GM21723 (cell line): ENCODE measurements around the gene DNAJC16.
"Not testable (repeated sequence)": the region's sequence is repeated elsewhere in the genome, so short reads cannot be mapped to it uniquely, and the experiment has no call there.

Experiments
- ATAC-seq: cut with Tn5 transposase; IDR thresholded peaks from one replicate; pipeline ENCODE4 v1.9.1; 2021; ENCODE audit warnings: mild to moderate bottlenecking, moderate library complexity; ENCODE audit not compliant: unreplicated experiment

The DNAJC16 gene

DNA sequence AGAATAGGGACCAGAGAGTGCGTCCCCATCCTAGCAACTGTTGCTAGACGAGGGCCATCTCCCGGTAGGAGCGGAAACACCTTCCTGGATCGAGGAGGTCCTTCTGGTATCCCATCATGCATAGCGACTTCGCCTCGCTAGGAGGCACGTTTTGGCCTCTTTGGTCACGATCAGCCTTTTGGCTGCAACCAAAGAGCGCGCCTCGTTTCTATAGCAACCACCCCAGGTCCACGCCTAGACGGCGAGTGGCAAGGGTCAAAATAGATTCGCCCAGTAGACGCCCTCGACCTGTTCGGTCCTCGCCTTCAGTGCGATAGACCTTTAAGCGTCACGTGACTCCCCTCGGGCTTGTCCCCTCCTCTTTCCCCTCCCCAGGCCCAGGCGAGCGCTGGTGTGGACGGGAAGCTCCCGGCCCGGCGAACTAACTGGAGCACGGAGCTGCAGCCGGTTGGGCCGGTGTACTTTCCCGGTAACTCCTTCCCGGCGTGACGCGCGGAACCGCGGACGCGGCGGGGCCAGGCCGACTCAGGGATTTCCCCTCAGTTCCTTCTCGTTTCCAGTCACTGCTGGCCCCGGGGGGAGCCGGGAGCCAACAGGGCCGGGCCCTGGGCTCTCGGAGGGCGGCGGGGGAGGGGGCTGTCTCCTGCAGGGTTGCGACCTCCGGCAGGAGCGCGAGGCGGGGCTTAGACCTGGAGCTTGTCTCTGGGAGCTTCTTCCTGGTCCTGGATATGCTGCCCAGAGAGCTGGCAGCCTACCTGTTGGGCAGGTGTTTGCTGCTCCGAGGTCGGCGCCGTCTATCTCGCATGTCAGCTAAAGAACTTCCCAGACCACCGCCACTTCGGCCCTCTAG is at the start of gene DNAJC16:
Gene DNAJC16 (plus strand): TSS at position 359 of the 850 bp plus-strand sequence. CDS start 2,258 bp downstream, outside the sequence.
- peak; percentile 69 for ATAC-seq

DNA sequence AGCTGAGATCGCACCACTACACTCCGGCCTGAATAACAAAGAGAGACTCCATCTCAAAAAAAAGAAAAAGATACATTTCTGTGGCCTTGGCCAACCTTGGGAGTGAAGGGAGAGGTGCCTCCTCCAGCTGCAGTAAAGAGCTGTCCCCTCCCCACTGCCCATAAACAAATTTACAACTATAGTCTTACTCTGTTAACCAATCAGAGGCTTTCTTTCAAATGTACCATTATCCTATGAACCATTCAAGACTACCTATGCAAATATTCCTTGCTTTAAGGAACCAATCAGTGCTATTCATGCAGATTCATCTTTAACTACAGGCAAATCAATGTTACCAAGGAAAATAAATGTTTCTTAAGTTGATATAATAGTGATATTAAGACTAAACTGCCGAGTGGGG is 49.7 kb upstream of the DNAJC16 start:
- no peak for ATAC-seq

- ATAC-seq: no peak
Observed at GRCh38 chr1:15477646-15478212, 48.9 kb upstream of the DNAJC16 start.

DNA sequence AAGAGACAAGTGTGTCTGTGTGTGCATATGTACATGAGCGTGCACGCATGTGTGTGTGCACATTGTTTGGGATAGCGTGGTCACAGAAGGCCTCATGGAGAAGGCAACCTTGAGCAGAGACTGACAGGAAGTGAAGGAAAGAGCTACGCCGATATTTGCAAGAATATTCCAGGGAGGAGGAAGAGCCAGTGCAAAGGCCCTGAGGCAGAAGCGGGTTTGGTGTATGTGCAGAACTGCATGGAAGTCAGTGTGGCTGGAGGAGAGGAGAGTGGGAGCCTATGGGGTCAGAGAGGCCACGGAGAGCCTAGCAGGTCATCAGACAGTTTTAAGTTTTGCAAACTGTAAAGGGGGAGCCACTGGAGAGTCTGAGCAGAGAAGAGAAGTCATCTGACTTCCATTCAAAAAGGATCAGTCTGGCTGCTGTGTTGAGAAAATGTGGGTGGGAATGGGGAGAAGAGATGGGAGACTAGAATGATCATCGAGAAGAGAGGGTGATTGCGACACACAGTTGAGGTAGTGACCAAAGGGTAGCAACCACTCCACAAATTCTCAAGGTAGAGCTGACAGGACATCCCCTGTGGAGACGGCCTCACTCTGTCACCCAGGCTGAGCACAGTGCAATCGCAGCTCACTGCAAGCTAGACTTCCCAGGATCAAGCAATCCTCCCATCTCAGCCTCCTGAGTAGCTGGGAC is 46.8 kb upstream of the DNAJC16 start:
- no peak for ATAC-seq

DNA sequence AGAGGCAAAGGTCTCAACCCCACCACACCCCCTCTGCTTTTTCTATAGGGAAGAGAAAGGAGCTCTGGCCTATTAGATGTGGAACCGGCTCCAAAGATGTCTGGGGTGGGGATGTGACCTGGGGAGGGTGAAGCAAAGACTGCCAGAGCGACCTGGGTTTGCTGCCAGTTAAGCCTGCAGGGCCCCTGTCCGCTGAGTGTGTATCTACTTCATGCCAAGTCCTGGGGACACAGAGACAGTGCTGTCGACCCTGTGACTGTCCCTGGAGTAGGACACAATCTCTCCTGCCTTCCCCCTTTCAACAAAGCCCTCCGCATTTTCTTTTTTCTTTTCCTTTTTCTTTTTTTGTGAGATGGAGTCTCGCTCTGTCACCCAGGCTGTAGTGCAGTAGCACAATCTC is 44.2 kb upstream of the DNAJC16 start:
- not testable (repeated sequence) for ATAC-seq

DNA sequence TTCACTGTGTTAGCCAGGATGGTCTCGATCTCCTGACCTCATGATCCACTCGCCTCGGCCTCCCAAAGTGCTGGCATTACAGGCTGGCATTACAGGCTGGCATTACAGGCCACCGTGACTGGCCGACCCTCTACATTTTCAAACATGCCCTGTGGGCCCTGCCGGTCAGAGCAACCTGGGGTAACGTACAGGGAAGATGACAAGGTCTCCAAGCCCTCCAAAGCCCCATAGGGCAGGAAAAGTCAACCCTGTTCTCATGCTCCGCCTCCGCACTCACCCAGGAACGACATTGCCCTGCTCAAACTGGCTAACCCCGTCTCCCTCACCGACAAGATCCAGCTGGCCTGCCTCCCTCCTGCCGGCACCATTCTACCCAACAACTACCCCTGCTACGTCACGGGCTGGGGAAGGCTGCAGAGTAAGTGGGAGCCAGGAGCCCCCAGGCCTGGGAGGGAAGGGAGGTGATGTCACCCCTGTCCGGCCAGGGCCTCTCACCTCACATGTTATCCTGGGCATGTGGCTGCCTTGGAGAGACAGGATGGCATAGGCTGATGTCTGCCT is 43.6 kb upstream of the DNAJC16 start:
- ATAC-seq: not testable (repeated sequence)

DNA sequence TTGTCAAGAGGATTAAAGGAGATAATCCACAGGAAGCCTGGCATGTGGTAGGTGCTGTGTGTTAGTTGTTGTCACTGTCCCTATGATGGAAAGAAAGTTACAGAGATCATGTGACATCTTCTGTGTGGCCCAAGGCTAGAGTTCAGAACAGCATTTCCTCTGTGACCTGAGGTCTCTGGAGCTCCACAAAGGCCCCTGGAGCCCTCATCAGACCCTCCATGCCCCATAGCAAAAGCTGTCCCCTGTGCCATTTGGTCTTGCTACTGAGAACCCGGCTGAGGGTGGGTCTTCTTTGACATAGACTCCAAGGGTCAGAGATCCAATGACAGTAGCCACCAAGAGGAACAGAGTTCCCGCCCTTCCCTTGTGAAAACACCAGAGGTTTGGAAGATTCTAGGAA is 42.7 kb upstream of the DNAJC16 start:
- no peak for ATAC-seq

DNA sequence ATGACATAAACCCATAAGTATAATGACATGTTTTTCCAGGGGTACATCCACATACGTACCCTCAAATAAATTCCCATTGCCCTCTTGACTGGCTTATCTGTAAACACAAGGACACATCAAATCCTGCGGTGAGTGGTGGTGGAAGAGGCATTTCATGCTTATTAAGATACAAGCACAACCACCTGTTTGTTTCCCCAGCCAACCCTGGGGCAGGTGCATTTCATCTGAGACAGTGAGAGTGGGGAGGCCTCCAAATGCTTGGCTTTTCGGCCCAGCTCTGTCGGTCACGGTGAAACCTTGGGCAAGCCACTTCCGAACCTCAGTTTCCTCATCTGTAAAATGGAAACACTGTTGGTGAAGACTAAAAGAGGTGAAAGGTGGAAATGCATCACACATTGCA is 42.2 kb upstream of the DNAJC16 start:
- ATAC-seq: not testable (repeated sequence)

DNA sequence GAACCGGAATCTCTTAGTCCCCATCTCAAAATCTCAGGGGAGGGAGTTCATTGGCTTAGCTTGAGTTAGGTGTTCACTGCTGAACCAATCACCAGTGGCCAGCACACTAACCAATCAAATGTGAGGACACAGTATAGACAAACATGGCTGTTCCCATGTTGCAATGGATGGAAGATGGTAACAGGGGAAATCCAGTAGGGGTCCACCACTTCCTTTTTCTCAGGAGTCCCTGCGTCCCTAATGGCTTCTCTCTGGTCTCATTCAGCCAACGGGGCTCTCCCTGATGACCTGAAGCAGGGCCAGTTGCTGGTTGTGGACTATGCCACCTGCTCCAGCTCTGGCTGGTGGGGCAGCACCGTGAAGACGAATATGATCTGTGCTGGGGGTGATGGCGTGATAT is 41.0 kb upstream of the DNAJC16 start:
- no peak for ATAC-seq

DNA sequence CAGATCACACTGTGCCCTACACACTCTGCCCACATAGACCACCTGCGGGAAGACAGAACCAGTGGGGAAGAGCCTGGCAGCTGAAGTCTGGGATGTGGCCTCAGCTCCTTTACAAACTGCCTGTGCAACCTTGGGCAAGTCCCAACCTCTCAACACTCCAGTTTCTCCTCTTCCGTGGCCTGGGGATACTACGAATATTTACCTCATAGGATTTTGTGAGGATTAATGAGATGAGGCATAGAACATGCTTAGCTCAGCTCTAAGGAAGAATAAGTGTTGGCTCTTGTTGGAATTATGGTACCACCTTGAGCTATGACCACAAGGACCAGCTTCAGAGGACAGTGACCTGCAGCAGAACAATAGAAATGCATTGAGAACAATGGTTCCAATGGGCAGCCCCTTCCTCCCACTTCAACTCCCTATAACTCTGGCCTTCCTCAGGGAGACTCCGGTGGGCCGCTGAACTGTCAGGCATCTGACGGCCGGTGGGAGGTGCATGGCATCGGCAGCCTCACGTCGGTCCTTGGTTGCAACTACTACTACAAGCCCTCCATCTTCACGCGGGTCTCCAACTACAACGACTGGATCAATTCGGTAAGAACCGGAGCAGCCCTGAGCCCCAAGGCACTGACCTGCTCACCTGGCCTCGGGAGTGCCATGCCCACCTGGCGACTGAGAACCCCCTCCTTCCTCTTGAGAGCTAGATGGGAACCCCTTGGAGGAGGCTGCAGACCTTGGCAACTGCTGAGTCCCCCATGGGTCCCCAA is 39.6 kb upstream of the DNAJC16 start:
- ATAC-seq: not testable (repeated sequence)

GRCh38 chr1:15488371-15488770 is 38.3 kb upstream of the DNAJC16 start:
- ATAC-seq: no peak

- ATAC-seq: no peak
Observed at GRCh38 chr1:15489052-15489736, 37.5 kb upstream of the DNAJC16 start.

DNA sequence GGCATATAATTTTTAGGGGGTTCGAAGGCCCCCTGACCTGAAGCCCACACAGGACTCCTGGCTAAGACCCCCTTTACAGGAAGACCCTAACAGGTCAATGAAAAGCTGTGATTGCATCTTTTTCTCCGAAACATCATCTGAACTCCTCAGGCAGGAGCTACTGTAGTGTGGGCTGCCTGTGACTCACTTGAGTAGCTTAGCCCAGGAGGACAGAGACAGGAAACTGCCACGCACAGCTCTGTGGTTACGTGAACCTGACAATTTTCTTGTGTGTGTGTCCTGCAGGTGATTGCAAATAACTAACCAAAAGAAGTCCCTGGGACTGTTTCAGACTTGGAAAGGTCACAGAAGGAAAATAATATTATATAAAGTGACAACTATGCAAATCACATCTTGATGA is 35.6 kb upstream of the DNAJC16 start:
- not testable (repeated sequence) for ATAC-seq

DNA sequence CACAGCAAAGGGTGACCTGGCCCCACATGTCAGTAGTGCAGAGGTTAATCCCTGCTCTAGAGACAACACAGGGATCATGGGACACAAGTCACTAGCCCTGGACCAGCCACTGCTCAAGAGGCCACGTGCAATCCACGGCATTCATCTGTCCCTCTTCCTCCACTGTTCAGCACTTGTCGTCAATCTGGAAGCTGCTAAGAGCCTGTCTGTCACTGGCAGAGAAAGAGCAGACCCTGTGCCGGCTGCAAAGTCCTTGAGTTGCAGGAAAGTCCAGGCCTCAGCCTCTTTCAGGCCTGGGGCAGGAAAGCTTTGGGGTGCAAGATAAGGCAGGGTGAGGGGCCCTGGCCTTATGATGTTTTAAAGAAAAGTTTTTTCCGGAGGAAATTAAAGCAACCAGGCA is 34.1 kb upstream of the DNAJC16 start:
- ATAC-seq: no peak

DNA sequence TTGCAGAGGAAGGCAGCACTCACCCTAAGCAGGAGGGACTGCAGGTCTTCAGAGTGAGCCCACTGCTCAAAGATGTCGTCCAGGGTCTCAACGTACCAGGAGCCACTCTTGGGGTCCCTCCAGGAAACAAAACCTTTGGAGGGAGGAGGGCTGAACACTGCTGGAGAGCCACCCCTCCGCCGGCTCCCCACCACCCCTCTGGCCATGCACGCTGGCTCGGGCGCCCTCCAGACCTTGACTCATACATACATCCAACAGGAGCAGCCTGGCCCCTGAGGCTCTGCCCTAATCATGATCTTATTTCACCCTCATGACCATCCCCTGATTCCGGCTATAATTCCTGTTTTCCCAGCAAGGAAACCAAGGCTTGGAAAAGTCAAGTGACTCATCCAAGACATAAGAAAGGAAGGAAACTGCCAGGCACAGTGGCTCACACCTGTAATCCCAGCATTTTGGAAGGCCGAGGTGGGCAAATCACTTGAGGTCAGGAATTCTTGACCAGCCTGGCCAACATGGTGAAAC is 32.7 kb upstream of the DNAJC16 start:
- no peak for ATAC-seq

DNA sequence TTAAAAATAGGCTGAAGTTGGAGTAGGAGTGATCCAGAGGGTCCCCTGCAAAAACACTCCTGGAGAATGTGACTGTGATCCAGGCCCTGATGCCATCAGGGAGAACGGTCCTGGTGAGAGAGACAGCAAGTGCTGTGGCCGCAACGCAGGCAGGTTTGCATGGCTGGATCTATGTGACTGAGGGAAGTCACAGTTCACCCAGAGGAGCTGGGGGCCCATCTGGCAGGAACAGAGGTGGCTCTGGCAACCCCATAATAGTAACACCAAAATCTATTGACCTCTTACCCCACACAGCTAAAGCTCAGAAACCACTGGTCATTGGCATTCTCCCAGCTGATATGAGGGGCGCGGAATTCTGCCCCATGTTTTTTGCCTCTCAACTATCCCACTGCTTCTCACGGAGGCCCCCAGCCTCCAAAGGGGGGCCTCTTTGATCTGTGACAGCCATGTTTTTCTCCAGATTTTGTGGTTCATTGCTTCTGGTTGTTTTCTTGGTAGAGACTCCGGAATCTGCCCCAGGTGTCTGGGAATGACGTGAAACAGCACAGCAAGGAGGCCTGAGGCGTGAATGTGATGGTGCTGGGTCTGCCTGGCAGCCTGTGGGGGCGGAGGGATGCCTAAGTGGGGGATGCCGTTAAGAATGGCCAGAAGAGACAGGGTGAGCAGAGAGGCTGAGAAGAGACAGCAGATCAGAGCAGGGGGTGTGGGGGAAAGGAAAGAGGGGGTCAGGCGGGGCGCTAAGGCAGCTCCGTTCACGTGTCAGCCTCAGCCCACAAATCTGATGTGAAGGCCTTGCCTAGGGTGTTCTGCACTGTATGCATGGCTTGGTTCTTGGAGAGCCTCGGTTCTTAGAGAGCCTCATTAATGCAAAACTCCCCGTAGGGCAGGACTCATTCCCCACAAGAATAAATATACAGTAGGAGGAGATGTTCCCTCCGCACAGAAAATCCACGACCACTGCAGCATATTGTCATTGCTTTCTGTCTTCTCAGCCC is 26.2 kb upstream of the DNAJC16 start:
- no peak for ATAC-seq

- no peak for ATAC-seq
Observed at GRCh38 chr1:15501208-15502032, 25.2 kb upstream of the DNAJC16 start.

- ATAC-seq: no peak
Observed at GRCh38 chr1:15504436-15504835, 22.2 kb upstream of the DNAJC16 start.
